Measurements from ENCODE around the gene LSM3.

Gene LSM3

GRCh38 chr3:14172496-14172895 lies 6.1 kb upstream of the LSM3 start:
- in situ Hi-C loops (cut with MboI; ENCODE audit: low pct_unique_long_range_greater_than_20kb, low sequenced_read_pairs, unreplicated experiment): no loop called here
- no peak for DNase-seq (ENCODE audit: low spot score)
- TF ChIP-seq CTCF (IDR thresholded peaks at IDR 0.05; ENCODE audit: extremely low read depth, insufficient read depth, missing control alignments): no peak

GRCh38 chr3:14174483-14174882 lies 4.1 kb upstream of the LSM3 start:
- TF ChIP-seq CTCF (IDR thresholded peaks at IDR 0.05; ENCODE audit: extremely low read depth, insufficient read depth, missing control alignments): no peak
- no peak for DNase-seq (ENCODE audit: low spot score)
- in situ Hi-C loops (cut with MboI; ENCODE audit: low pct_unique_long_range_greater_than_20kb, low sequenced_read_pairs, unreplicated experiment): no loop called here

- in situ Hi-C loops (cut with MboI; ENCODE audit: low pct_unique_long_range_greater_than_20kb, low sequenced_read_pairs, unreplicated experiment): no loop called here
- TF ChIP-seq CTCF (IDR thresholded peaks at IDR 0.05; ENCODE audit: extremely low read depth, insufficient read depth, missing control alignments): no peak
- peak; percentile 53 for DNase-seq (ENCODE audit: low spot score)
Measured at GRCh38 chr3:14175383-14176037, 3.1 kb upstream of the LSM3 start.

- no peak for DNase-seq (ENCODE audit: low spot score)
- TF ChIP-seq CTCF (IDR thresholded peaks at IDR 0.05; ENCODE audit: extremely low read depth, insufficient read depth, missing control alignments): no peak
- in situ Hi-C loops (cut with MboI; ENCODE audit: low pct_unique_long_range_greater_than_20kb, low sequenced_read_pairs, unreplicated experiment): no loop called here
Measured at GRCh38 chr3:14177580-14178246, 904 bp upstream of the LSM3 start.

- in situ Hi-C loops (cut with MboI; ENCODE audit: low pct_unique_long_range_greater_than_20kb, low sequenced_read_pairs, unreplicated experiment): no loop called here
- DNase-seq (ENCODE audit: low spot score): no peak
- TF ChIP-seq CTCF (IDR thresholded peaks at IDR 0.05; ENCODE audit: extremely low read depth, insufficient read depth, missing control alignments): no peak
Measured at GRCh38 chr3:14179114-14179465, 473 bp downstream of the LSM3 start.

- TF ChIP-seq CTCF (IDR thresholded peaks at IDR 0.05; ENCODE audit: extremely low read depth, insufficient read depth, missing control alignments): no peak
- DNase-seq (ENCODE audit: low spot score): no peak
- in situ Hi-C loops (cut with MboI; ENCODE audit: low pct_unique_long_range_greater_than_20kb, low sequenced_read_pairs, unreplicated experiment): no loop called here
Measured at GRCh38 chr3:14179795-14180194, 1.2 kb downstream of the LSM3 start.
